GM20000 (cell line): Measurements from ENCODE around the gene STARD8.

Experiments
- DNase-seq: peaks from one replicate; pipeline ENCODE4 v3.0.0; 2012; ENCODE audit warnings: low spot score
- TF ChIP-seq, protein P1 (sequence below): IDR thresholded peaks from 2 replicates; pipeline ENCODE4 v1.5.1; 2012; ENCODE audit warnings: mild to moderate bottlenecking, control low read depth; ENCODE audit errors: extremely low read depth, missing control alignments

STARD8 gene

DNA sequence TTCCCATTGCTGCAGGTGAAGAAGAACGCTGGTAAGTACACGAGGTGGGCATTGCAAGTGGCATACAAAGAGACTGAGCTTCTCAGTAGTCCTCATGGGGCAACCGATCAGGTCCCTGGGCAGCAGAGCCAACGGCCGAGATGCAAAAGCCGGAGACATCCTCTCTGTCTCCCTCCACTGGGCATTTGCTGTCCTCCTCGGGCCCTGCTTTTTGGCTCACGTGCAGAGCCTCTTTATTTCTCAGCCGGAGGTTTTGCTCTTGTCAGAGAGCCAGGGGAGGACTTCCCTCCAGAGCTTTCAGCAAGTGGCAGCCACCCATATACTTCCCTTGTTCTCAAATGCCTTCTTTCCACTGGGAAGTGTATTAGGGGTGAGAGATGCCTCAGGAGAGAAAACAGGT, 18.0 kb downstream of the STARD8 start:
- DNase-seq, result no peak

GRCh38 chrX:68666580-68666979, 19.1 kb downstream of the STARD8 start:
- no peak for DNase-seq
- TF ChIP-seq, protein P1, sequence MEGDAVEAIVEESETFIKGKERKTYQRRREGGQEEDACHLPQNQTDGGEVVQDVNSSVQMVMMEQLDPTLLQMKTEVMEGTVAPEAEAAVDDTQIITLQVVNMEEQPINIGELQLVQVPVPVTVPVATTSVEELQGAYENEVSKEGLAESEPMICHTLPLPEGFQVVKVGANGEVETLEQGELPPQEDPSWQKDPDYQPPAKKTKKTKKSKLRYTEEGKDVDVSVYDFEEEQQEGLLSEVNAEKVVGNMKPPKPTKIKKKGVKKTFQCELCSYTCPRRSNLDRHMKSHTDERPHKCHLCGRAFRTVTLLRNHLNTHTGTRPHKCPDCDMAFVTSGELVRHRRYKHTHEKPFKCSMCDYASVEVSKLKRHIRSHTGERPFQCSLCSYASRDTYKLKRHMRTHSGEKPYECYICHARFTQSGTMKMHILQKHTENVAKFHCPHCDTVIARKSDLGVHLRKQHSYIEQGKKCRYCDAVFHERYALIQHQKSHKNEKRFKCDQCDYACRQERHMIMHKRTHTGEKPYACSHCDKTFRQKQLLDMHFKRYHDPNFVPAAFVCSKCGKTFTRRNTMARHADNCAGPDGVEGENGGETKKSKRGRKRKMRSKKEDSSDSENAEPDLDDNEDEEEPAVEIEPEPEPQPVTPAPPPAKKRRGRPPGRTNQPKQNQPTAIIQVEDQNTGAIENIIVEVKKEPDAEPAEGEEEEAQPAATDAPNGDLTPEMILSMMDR, result no peak

More for the DNA sequence above, 18.0 kb downstream of the STARD8 start:
- TF ChIP-seq, protein P1, result no peak

DNA sequence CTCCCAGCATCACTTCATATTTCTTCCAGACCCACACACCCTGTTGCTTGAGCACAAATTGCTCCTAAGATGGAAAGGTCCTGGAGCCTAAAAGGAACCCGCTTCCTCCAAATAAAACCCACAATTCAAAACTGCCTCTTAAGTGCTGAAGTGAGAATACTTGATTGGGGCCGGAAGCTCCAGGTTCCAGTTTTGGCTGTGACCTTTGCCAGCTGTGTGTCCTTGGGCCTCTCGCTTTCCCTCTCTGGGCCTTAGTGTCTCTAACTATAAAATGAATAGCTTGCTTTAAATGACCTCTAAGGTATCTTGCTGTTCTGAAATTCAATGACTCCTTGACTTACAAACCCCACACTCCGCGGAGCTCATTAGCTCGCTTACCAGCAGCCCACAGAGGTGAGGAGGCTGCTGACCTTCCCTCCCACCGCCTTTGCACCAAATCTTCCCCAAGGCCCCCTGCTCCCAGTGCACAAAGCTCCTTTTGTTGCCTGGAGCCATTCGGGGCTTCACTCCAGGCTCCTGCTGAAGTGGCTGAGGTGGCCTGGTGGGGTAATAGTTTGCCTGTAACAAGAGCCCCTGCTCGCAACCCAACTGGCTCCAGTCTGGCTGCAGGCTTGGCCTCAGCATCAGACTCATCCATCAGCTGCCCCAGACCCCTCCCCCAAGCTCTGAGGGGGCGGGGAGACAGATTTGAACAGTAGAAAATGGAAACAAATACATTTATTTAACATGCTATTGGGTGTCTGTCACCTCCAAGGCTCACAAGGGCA, 21.8 kb downstream of the STARD8 start:
- TF ChIP-seq, protein P1, result no peak
- no peak for DNase-seq

GRCh38 chrX:68669871-68670270, 22.4 kb downstream of the STARD8 start:
- no peak for DNase-seq
- TF ChIP-seq, protein P1, result no peak

GRCh38 chrX:68671221-68671620, 23.8 kb downstream of the STARD8 start:
- DNase-seq, result no peak
- TF ChIP-seq, protein P1, result no peak

DNA sequence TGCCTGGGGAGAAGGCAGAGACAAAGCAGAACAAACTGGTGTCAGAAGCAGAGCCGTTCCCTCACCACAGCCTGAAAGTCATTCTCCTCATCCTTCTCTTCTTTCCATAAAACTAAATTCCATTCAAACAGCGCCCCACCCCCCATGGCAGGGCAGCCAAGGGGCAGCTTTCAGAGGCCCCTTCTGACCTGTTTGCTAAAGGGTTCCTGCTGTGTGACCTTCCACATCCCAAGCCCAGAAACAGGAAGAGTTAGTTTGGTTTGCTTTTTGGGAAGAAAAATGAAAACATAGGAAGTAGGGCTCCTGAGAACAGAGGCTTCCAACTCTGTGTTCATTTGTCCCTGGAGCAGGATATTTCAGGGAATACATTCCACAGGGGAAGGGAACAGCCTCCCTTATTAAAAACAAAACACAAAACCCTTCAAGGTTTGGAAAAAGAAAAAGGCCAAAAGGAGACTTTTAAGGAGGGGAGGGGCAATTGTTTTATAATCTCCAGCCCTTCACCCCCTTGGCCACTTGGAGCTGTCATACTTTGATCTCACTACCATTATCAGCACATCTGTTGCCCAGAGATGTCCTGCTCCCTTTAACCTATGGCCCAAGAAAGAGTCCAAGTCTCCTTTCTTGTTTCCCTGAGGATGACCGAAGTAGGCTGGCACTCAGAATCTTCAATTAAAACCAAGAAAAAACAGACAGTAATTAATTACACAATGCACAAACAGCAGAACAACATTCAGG, 25.3 kb downstream of the STARD8 start:
- DNase-seq, result no peak
- TF ChIP-seq, protein P1, result no peak

- TF ChIP-seq, protein P1, result no peak
- no peak for DNase-seq
Observed at GRCh38 chrX:68675571-68675970, 28.1 kb downstream of the STARD8 start.
